ENCODE data around the gene SPEM2.

Gene SPEM2

GRCh38 chr17:7425316-7425715 lies at the start of gene SPEM2:
TSS of gene SPEM2 (plus strand) at chr17:7425616. CDS start at chr17:7425689, 73 bp downstream.
- DNase-seq: no peak

GRCh38 chr17:7379134-7379533 lies 46.3 kb upstream of the SPEM2 start:
- DNase-seq: no peak

- DNase-seq: no peak
Observed at GRCh38 chr17:7380321-7380720, 45.1 kb upstream of the SPEM2 start.

GRCh38 chr17:7380855-7381683 lies 44.3 kb upstream of the SPEM2 start, which contains the start of gene TNK1:
TSS of gene TNK1 (plus strand) at chr17:7381089. CDS start at chr17:7382927, 1,838 bp downstream.
- no peak for DNase-seq

- no peak for DNase-seq
Observed at GRCh38 chr17:7382901-7383300, 42.5 kb upstream of the SPEM2 start.

GRCh38 chr17:7383371-7383741 lies 42.1 kb upstream of the SPEM2 start:
- no peak for DNase-seq

GRCh38 chr17:7383742-7384488 lies 41.5 kb upstream of the SPEM2 start:
- no peak for DNase-seq

- no peak for DNase-seq
Observed at GRCh38 chr17:7384489-7385081, 40.8 kb upstream of the SPEM2 start.

GRCh38 chr17:7388856-7389255 lies 36.6 kb upstream of the SPEM2 start:
- DNase-seq: no peak

GRCh38 chr17:7389924-7390910 lies 35.2 kb upstream of the SPEM2 start:
- no peak for DNase-seq

- DNase-seq: no peak
Observed at GRCh38 chr17:7391307-7391706, 34.1 kb upstream of the SPEM2 start.

- DNase-seq: no peak
Observed at GRCh38 chr17:7392696-7393612, 32.5 kb upstream of the SPEM2 start.

GRCh38 chr17:7393613-7394451 lies 31.6 kb upstream of the SPEM2 start:
- no peak for DNase-seq

- DNase-seq: peak; percentile 76
Observed at GRCh38 chr17:7394452-7395191, 30.8 kb upstream of the SPEM2 start, which contains the start of gene PLSCR3. TSS of gene PLSCR3 (minus strand) at chr17:7394525. CDS start at chr17:7394110, 415 bp downstream.

- no peak for DNase-seq
Observed at GRCh38 chr17:7396147-7396546, 29.3 kb upstream of the SPEM2 start.

GRCh38 chr17:7398612-7399011 lies 26.8 kb upstream of the SPEM2 start:
- no peak for DNase-seq

- no peak for DNase-seq
Observed at GRCh38 chr17:7403043-7403726, 22.2 kb upstream of the SPEM2 start.

GRCh38 chr17:7403727-7403976 lies 21.8 kb upstream of the SPEM2 start:
- peak; percentile 63 for DNase-seq

Measured in HCEC 1CT (cell line).